Activated CD8-positive, alpha-beta memory T cell treated with anti-CD3 and anti-CD28 coated beads, Interleukin-2, amount 50 U/mL, for 24 hours (primary cell): ENCODE data around the gene GARNL3.

Source experiments
- DNase-seq: peaks from one replicate; pipeline ENCODE4 v3.0.0-alpha.2; 2020; ENCODE audit errors: extremely low read depth

Gene GARNL3

GRCh38 chr9:127233550-127233949 lies 31.0 kb upstream of the GARNL3 start:
- no peak for DNase-seq

GRCh38 chr9:127233989-127234388 lies 30.6 kb upstream of the GARNL3 start:
- no peak for DNase-seq

- DNase-seq: no peak
These were observed 26.8 kb upstream of the GARNL3 start for GRCh38 chr9:127237801-127238200.

- no peak for DNase-seq
These were observed 23.2 kb upstream of the GARNL3 start for GRCh38 chr9:127241354-127241753.

DNA sequence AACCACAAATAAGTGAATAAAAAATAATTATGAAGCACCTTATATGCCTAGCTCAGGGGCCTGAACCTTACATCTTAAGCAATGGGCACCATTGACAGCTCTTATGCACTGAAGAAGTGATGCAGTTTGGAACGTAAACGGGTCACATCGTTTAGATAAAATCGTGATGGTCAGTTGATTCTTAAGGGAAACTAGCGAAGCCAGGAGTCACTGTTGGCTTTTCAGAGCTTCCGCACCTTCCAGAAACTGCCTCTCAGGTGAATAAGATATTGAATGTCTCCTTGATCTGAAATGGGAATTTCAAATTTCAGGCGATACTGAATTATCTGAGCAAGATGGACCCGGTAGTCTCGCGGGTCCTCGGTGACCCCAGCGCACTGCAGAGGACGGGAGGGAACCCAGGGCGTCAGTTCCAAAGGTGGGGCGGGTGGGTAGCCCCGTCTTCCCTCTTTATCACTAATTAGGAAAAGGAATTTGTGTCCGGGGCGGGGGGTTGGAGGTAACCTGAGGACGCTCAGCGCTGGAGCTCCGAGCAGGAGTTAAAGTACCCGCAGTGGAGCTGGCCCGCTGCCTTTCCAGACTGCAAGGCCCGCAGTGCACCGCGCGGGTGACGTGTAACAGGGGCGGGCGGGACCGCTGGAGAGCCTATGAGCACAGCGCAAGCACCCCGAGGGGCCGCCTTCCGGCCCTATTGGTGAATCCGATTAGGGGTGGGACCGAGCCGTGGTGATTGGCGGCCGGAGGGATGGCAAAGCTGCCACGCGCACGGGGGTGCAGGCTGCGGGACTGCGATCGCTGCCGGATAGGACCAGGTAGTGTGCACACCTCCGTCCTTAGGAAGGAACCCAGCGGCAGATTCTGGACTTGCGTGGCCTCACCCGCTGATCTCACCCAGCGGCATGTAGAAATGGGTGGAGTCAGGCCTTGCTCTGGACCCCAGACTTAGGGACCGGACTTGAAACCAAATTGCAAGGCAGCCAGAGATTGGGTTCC lies 19.7 kb upstream of the GARNL3 start:
- peak; percentile 89 for DNase-seq

- no peak for DNase-seq
These were observed 18.9 kb upstream of the GARNL3 start for GRCh38 chr9:127245637-127246164.

- DNase-seq: no peak
These were observed 16.3 kb upstream of the GARNL3 start for GRCh38 chr9:127248241-127248640.

DNA sequence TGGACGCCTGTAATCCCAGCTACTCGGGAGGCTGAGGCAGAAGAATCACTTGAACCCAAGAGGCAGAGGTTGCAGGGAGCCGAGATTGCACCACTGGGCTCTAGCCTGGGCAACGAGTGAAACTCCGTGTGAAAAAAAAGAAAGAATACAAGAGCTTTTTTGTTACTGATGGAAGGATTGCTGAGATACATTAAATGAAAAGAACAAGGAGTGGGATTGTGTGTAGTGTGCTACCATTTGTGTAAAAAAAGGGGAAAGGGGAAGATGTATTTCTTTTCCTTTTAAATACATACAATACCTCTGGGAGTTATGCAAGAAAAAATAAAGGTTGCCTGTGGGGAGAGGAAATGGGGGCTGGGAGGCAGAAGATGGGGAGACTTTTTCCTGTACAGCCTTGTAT lies 14.7 kb upstream of the GARNL3 start:
- no peak for DNase-seq

DNA sequence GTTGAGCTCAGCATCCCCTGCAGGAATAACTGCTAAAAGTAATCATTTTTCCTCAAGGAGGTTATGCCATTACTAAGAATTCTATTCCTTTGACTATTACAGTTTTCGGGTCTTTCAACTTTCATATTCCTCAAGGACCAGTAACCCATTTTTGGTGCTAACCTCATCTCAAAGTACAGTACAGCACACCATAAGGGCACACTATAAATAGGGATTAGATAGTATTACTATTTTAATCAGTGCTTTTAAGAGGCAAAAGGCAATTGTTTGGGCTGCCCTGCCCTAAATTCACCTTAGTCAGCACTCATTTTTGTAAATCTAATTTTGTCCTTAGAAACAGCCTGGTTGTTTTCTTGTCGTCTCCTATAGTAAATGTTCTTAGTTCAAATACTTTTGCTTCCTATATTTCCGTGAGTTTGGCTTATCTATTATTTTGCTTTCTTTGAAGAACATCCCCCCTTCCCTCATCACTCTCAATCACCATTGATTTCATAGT lies 13.6 kb upstream of the GARNL3 start:
- no peak for DNase-seq

- no peak for DNase-seq
These were observed 11.9 kb upstream of the GARNL3 start for GRCh38 chr9:127252410-127253318.

- DNase-seq: no peak
These were observed 11.1 kb upstream of the GARNL3 start for GRCh38 chr9:127253446-127253845.

- DNase-seq: no peak
These were observed 8.9 kb upstream of the GARNL3 start for GRCh38 chr9:127255692-127256091.

DNA sequence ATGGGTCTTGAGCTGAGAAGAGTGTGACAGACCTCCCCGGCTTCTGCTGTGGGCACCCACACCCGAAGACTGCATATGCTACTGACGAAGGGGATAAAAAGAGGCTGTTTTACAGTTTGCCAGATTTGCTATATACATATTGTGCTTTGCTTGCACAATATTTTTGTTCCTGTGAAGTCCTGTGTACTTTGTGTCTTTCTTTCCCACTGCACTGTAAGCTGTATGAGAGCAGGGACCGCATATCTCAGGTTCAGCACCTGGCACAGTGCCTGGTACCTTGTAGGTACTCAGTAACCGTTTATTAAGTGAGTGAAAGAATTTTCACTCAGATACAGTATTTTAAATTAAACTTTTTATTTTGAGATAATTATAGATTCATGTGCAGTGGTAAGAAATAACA lies 8.2 kb upstream of the GARNL3 start:
- no peak for DNase-seq

GRCh38 chr9:127258606-127259471 lies 5.7 kb upstream of the GARNL3 start:
- DNase-seq: no peak

DNA sequence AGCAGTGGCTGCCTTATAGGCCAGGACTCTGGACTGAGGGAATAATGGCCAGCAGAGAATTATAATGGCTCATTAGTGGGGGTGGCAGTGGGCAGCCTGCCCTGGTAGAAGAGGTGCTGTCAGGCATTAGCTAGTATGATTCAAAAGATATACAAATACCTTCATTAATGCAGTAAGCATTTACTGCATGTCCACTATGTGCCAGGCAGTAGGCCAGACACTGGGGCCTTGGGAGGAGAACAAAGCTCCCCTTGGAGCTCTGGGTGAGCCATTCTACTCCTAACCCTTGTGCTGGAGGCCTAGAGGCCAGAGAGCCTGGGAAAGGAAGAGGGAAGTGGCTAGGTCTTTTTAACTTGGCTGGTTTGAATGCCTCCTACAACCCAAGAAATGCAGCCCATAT lies 2.0 kb upstream of the GARNL3 start:
- no peak for DNase-seq

- no peak for DNase-seq
These were observed 1.3 kb upstream of the GARNL3 start for GRCh38 chr9:127263237-127263636.

GRCh38 chr9:127263664-127264063 lies 910 bp upstream of the GARNL3 start:
- DNase-seq: no peak

GRCh38 chr9:127267793-127268525 lies 3.4 kb downstream of the GARNL3 start:
- DNase-seq: no peak

DNA sequence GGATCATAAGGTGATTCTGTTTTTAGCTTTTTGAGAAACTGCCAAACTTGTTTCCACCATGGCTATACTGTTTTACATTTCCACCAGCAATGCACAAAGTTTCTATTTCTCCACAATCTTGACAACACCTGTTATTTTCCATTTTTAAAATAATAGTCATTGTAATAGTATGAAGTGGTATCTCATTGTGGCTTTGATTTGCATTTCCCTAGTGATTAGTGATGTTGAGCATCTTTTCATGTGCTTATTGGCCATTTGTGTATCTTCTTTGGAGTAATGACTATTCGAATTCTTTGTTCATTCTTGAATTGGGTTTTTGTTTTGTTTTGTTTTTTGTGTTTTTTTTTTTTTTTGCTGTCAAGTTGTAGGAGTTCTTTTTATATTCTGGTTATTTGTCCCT lies 4.9 kb downstream of the GARNL3 start:
- no peak for DNase-seq

- no peak for DNase-seq
These were observed 8.8 kb downstream of the GARNL3 start for GRCh38 chr9:127273326-127273725.
